22Rv1 (cell line): ENCODE measurements around the gene SLC43A1.

ENCODE experiments used
- ZFX ChIP-seq: fragments of 450-650 bp; IDR thresholded peaks from 2 replicates; pipeline ENCODE4 v1.6.1; 2017; ENCODE audit warnings: antibody characterized with exemption, borderline replicate concordance
- TF ChIP-seq, protein P1 (sequence below): fragments of 450-650 bp; IDR thresholded peaks from 2 replicates; pipeline ENCODE4 v1.5.1; 2017; ENCODE audit warnings: mild to moderate bottlenecking

GRCh38 chr11:57466680-57467079 is 48.8 kb downstream of the SLC43A1 start:
- TF ChIP-seq, protein P1, sequence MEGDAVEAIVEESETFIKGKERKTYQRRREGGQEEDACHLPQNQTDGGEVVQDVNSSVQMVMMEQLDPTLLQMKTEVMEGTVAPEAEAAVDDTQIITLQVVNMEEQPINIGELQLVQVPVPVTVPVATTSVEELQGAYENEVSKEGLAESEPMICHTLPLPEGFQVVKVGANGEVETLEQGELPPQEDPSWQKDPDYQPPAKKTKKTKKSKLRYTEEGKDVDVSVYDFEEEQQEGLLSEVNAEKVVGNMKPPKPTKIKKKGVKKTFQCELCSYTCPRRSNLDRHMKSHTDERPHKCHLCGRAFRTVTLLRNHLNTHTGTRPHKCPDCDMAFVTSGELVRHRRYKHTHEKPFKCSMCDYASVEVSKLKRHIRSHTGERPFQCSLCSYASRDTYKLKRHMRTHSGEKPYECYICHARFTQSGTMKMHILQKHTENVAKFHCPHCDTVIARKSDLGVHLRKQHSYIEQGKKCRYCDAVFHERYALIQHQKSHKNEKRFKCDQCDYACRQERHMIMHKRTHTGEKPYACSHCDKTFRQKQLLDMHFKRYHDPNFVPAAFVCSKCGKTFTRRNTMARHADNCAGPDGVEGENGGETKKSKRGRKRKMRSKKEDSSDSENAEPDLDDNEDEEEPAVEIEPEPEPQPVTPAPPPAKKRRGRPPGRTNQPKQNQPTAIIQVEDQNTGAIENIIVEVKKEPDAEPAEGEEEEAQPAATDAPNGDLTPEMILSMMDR: no peak
- no peak for TF ChIP-seq ZFX
